Mesenchymal stem cell (in vitro differentiated cells and primary cell): ENCODE measurements around the gene EIF3B.
A peak's percentile ranks its signal among the peaks of the same experiment; 100 is the strongest.

Experiments used
- DNase-seq: peaks from one replicate; pipeline ENCODE4 v3.0.0-alpha.2; 2013
- H2AFZ ChIP-seq: one replicate; pipeline ENCODE4 v1.6.1; 2013; ENCODE audit warnings: low read depth, mild to moderate bottlenecking, control low read depth, inconsistent platforms, low read length, moderate library complexity
- H2AK5ac ChIP-seq: 2 replicates; pipeline ENCODE4 v1.6.1; 2013; ENCODE audit warnings: low read length, moderate library complexity, mild to moderate bottlenecking, inconsistent platforms; ENCODE audit not compliant: severe bottlenecking
- H2BK120ac ChIP-seq: one replicate; pipeline ENCODE4 v1.6.1; 2013; ENCODE audit warnings: low read depth, mild to moderate bottlenecking, inconsistent platforms, low read length, moderate library complexity
- H2BK12ac ChIP-seq, 2 experiments: one replicate each; pipeline ENCODE4 v1.6.1; 2013; ENCODE audit warnings: inconsistent platforms in 2 of 2, low read length in 2 of 2, mild to moderate bottlenecking in 2 of 2, moderate library complexity in 2 of 2, control low read depth in 1 of 2
- H2BK15ac ChIP-seq: one replicate; pipeline ENCODE4 v1.6.1; 2013; ENCODE audit warnings: mild to moderate bottlenecking, low read depth, inconsistent platforms; ENCODE audit not compliant: poor library complexity, severe bottlenecking
- H2BK5ac ChIP-seq: 2 replicates; pipeline ENCODE4 v1.6.1; 2013; ENCODE audit warnings: low read depth, mild to moderate bottlenecking, low read length, control low read depth, inconsistent platforms; ENCODE audit not compliant: poor library complexity, severe bottlenecking
- H3K14ac ChIP-seq, 2 experiments: one replicate each; pipeline ENCODE4 v1.6.1; 2013; ENCODE audit warnings: inconsistent platforms in 2 of 2, low read length in 2 of 2, control low read depth in 1 of 2, mild to moderate bottlenecking in 1 of 2, moderate library complexity in 1 of 2
- H3K18ac ChIP-seq, 2 experiments: one replicate each; pipeline ENCODE4 v1.6.1; 2013; ENCODE audit warnings: inconsistent platforms in 2 of 2, low read length in 2 of 2, control low read depth in 1 of 2, low read depth in 1 of 2, mild to moderate bottlenecking in 1 of 2
- H3K23ac ChIP-seq, 2 experiments: one replicate each; pipeline ENCODE4 v1.6.1; 2013; ENCODE audit warnings: inconsistent platforms in 2 of 2, low read length in 2 of 2, mild to moderate bottlenecking in 2 of 2, moderate library complexity in 2 of 2, control low read depth in 1 of 2
- H3K27ac ChIP-seq: 2 replicates; pipeline ENCODE4 v1.5.1; 2013; ENCODE audit warnings: mild to moderate bottlenecking, moderate library complexity, low read length, control low read depth, inconsistent platforms; ENCODE audit not compliant: poor library complexity, severe bottlenecking
- H3K27me3 ChIP-seq, 2 experiments: 2 replicates each; pipeline versions ENCODE4 v1.6.1 to v1.7.0; 2013; ENCODE audit warnings: low read length in 2 of 2, mild to moderate bottlenecking in 2 of 2, moderate library complexity in 2 of 2, control low read depth in 1 of 2, inconsistent platforms in 1 of 2; ENCODE audit not compliant: control insufficient read depth in 1 of 2, insufficient read depth in 1 of 2
- H3K36me3 ChIP-seq, 2 experiments: 2 replicates each; pipeline versions ENCODE4 v1.6.1 to v1.7.0; 2013; ENCODE audit warnings: low read length in 2 of 2, control low read depth in 1 of 2, inconsistent platforms in 1 of 2, low read depth in 1 of 2, mild to moderate bottlenecking in 1 of 2; ENCODE audit not compliant: insufficient read depth in 2 of 2, control insufficient read depth in 1 of 2
- H3K4ac ChIP-seq, 2 experiments: one replicate each; pipeline ENCODE4 v1.6.1; 2013; ENCODE audit warnings: inconsistent platforms in 2 of 2, low read length in 2 of 2, mild to moderate bottlenecking in 2 of 2, moderate library complexity in 2 of 2, control low read depth in 1 of 2, low read depth in 1 of 2
- H3K4me1 ChIP-seq: 2 replicates; pipeline ENCODE4 v1.6.1; 2013; ENCODE audit warnings: low read depth, low read length, control low read depth; ENCODE audit not compliant: control insufficient read depth, insufficient read depth
- H3K4me2 ChIP-seq: 2 replicates; pipeline ENCODE4 v1.6.1; 2013; ENCODE audit warnings: low read length, mild to moderate bottlenecking, inconsistent platforms; ENCODE audit not compliant: poor library complexity, severe bottlenecking
- H3K4me3 ChIP-seq, 2 experiments: 2 replicates each; pipeline versions ENCODE4 v1.5.1 to v1.7.0; 2013; ENCODE audit warnings: low read length in 2 of 2, mild to moderate bottlenecking in 2 of 2, control low read depth in 1 of 2, low read depth in 1 of 2; ENCODE audit not compliant: insufficient read depth in 1 of 2
- H3K79me1 ChIP-seq: replicated peaks from 2 replicates; pipeline ENCODE4 v1.6.1; 2013; ENCODE audit warnings: mild to moderate bottlenecking, control low read depth, low read length, inconsistent platforms; ENCODE audit not compliant: poor library complexity, severe bottlenecking
- H3K9ac ChIP-seq: 2 replicates; pipeline ENCODE4 v1.7.0; 2013; ENCODE audit warnings: mild to moderate bottlenecking, low read length, moderate library complexity
- H3K9me3 ChIP-seq: 2 replicates; pipeline ENCODE4 v1.7.0; 2013; ENCODE audit warnings: mild to moderate bottlenecking, low read length; ENCODE audit not compliant: control insufficient read depth
- H4K8ac ChIP-seq: one replicate; pipeline ENCODE4 v1.6.1; 2013; ENCODE audit warnings: inconsistent platforms, mild to moderate bottlenecking, low read length, moderate library complexity
- H4K91ac ChIP-seq: one replicate; pipeline ENCODE4 v1.6.1; 2013; ENCODE audit warnings: mild to moderate bottlenecking, low read length, inconsistent platforms
- WGBS: methylation state at CpG from one replicate; pipeline ENCODE4 v1.1.7; 2013; ENCODE audit warnings: mixed read lengths; 5-methylcytosine and 5-hydroxymethylcytosine counted together

EIF3B gene

DNA sequence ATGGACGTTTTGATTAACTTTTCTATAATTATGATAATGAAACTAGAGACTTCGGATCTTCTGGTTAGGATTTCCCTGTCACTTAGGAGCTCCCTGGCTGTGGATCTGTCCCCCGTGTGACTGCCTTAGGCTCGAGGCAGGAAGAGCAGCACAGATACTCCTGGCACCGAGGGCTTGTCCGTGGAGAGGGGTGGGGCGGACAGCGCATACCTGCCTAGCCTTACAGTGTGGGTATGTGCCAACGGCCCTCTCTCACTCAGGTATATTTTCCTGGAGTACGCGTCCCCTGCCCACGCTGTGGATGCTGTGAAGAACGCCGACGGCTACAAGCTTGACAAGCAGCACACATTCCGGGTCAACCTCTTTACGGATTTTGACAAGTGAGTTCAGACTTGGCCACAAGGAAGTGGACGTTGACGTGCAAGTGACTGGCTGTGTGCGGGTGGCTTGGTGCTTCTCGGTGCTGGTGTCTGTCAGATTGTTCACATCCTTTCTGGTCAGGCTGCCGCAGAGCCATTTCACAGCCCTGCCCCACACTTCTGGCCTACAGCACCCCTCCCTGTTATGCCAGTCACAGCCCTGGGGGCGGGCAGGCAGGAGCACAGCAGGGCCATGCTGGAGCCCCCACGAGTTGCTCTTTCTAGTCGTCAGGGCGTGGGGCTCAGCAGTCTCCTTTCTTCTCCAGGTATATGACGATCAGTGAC is 7.9 kb downstream of the EIF3B start:
- peaks cover 25% of the 10 kb centered on the region for H3K79me1 ChIP-seq
- no peak for DNase-seq
- no peak overlapping the region for H2AK5ac ChIP-seq
- H3K27ac ChIP-seq: no peak overlapping the region
- 96% methylated on average over 27 of the region's 27 CpGs for WGBS
- no peak overlapping the region for H2BK15ac ChIP-seq
- no peak overlapping the region for H3K4me2 ChIP-seq
- H2AFZ ChIP-seq: no peak overlapping the region
- peaks cover 1% of the 10 kb centered on the region for H3K4me1 ChIP-seq
- no peak overlapping the region for H2BK120ac ChIP-seq
- no peak overlapping the region for H3K14ac ChIP-seq
- no peaks in the 10 kb centered on the region for H3K9me3 ChIP-seq
- peaks cover 66 to 74% of the 10 kb centered on the region in 2 experiments for H3K36me3 ChIP-seq
- no peak overlapping the region for H3K4me3 ChIP-seq
- H4K8ac ChIP-seq: no peak overlapping the region
- H3K27me3 ChIP-seq: no peaks in the 10 kb centered on the region
- H3K4ac ChIP-seq: no peak overlapping the region
- no peak overlapping the region for H2BK12ac ChIP-seq
- no peak overlapping the region for H3K23ac ChIP-seq
- H3K9ac ChIP-seq: no peak overlapping the region
- H4K91ac ChIP-seq: no peak overlapping the region
- no peak overlapping the region for H2BK5ac ChIP-seq
- H3K18ac ChIP-seq: no peak overlapping the region

DNA sequence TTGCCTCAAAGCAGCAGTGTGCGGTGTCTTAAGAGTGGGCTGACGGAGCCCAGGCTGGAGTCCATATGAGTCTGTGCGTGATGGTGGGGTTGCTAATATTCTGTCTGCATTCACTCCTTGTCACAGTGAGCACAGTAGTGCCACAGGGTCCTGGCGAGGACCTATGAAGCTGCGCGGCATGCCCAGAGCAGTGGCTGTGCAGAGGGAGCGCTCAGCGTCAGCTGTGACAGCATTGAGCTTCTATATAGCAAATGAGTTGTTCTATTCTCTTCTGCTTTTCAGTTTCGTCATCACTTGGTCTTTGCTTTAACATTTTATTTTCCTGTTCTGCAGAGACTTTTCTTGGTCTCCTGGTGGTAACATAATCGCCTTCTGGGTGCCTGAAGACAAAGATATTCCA is 14.5 kb downstream of the EIF3B start:
- Histone ChIP-seq H3K27ac (no peak overlapping the region), H3K18ac (no peak overlapping the region), H3K36me3 (peaks cover 89 to 98% of the 10 kb centered on the region in 2 experiments), H2BK15ac (no peak overlapping the region), H3K9me3 (no peaks in the 10 kb centered on the region), H2AFZ (no peak overlapping the region), H3K27me3 (no peaks in the 10 kb centered on the region), H3K4ac (no peak overlapping the region), H3K14ac (no peak overlapping the region), H3K79me1 (peaks cover 39% of the 10 kb centered on the region), H2BK5ac (no peak overlapping the region), H4K91ac (no peak overlapping the region), H3K4me3 (no peak overlapping the region), H2BK120ac (no peak overlapping the region), H3K4me2 (no peak overlapping the region), H2BK12ac (no peak overlapping the region), H3K23ac (no peak overlapping the region), H3K9ac (no peak overlapping the region), H2AK5ac (no peak overlapping the region), H4K8ac (no peak overlapping the region), H3K4me1 (peaks cover 3% of the 10 kb centered on the region)
- no peak for DNase-seq
- 97% methylated on average over 10 of the region's 10 CpGs for WGBS

DNA sequence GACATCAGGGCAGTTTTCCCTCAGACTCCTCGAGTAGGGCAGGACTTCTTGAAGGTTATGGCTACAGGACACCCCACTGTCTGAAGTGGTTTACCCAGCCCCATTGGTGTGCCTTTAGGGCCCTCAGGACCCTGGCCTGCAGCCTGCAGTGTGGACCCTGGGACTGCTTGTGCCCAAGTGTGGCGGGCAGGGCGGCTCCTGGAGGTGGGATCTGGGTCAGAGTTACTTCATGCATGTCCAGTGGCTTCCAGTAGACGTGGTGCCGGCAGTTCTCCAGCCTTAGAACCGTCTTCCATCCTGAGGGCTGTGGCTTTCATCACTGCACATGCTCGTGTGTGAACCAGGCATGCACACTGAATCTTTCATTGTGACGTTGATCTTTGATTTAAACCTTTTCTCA is 16.7 kb downstream of the EIF3B start:
- no peak overlapping the region for H2BK5ac ChIP-seq
- no peak overlapping the region for H3K23ac ChIP-seq
- peaks cover 32% of the 10 kb centered on the region for H3K79me1 ChIP-seq
- DNase-seq: no peak
- H3K27me3 ChIP-seq: no peaks in the 10 kb centered on the region
- no peak overlapping the region for H3K9ac ChIP-seq
- H2BK15ac ChIP-seq: no peak overlapping the region
- no peak overlapping the region for H4K91ac ChIP-seq
- no peak overlapping the region for H2BK12ac ChIP-seq
- no peak overlapping the region for H2BK120ac ChIP-seq
- no peak overlapping the region for H3K18ac ChIP-seq
- peaks cover 92 to 98% of the 10 kb centered on the region in 2 experiments for H3K36me3 ChIP-seq
- no peak overlapping the region for H3K4ac ChIP-seq
- no peaks in the 10 kb centered on the region for H3K9me3 ChIP-seq
- H3K27ac ChIP-seq: no peak overlapping the region
- H2AFZ ChIP-seq: no peak overlapping the region
- no peak overlapping the region for H3K14ac ChIP-seq
- no peak overlapping the region for H4K8ac ChIP-seq
- H3K4me2 ChIP-seq: no peak overlapping the region
- H2AK5ac ChIP-seq: no peak overlapping the region
- no peak overlapping the region for H3K4me3 ChIP-seq
- 92% methylated on average over 8 of the region's 8 CpGs for WGBS
- peaks cover 3% of the 10 kb centered on the region for H3K4me1 ChIP-seq

DNA sequence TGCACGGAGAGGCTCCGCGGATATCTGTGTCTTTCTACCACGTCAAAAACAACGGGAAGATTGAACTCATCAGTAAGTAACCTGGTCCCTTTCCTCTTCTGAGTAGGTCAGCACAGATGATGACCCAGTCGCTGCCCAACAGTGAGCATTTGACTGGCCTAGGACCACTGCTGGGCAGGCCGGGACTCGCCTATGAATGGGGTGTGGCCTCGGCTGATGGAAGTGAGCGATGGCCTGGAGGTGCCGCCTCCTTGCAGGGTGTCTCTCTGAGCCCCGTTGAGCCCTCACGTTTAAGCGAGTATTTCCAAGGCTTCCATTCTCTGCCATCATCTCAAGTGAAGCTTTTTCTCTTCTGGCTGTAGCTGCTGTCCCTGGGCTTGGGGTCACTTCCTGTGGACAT is 18.1 kb downstream of the EIF3B start:
- peak overlapping the region in 1 of 2 experiments; percentile 17 for H3K4me3 ChIP-seq
- no peak overlapping the region for H3K9ac ChIP-seq
- no peaks in the 10 kb centered on the region for H3K9me3 ChIP-seq
- H3K23ac ChIP-seq: no peak overlapping the region
- no peak overlapping the region for H4K91ac ChIP-seq
- no peak overlapping the region for H2BK120ac ChIP-seq
- peaks cover 32% of the 10 kb centered on the region for H3K79me1 ChIP-seq
- no peak overlapping the region for H4K8ac ChIP-seq
- no peak overlapping the region for H3K27ac ChIP-seq
- 98% methylated on average over 14 of the region's 14 CpGs for WGBS
- H3K36me3 ChIP-seq: peaks cover 91 to 96% of the 10 kb centered on the region in 2 experiments
- H3K14ac ChIP-seq: no peak overlapping the region
- no peak overlapping the region for H2BK15ac ChIP-seq
- H3K4me2 ChIP-seq: no peak overlapping the region
- H2AFZ ChIP-seq: no peak overlapping the region
- DNase-seq: no peak
- no peaks in the 10 kb centered on the region for H3K27me3 ChIP-seq
- no peak overlapping the region for H3K4ac ChIP-seq
- H2BK12ac ChIP-seq: no peak overlapping the region
- no peak overlapping the region for H3K18ac ChIP-seq
- H3K4me1 ChIP-seq: peaks cover 3% of the 10 kb centered on the region
- no peak overlapping the region for H2BK5ac ChIP-seq
- H2AK5ac ChIP-seq: no peak overlapping the region
